Measurements from ENCODE around the gene MYO16.

The MYO16 gene

GRCh38 chr13:108948251-108948671, 318.9 kb downstream of the MYO16 start:
- no peak overlapping the region for H3K4me3 Mint-ChIP-seq
- H3K27me3 Mint-ChIP-seq (ENCODE audit: low read depth): no peaks in the 10 kb centered on the region
- H3K36me3 Mint-ChIP-seq (ENCODE audit: low read depth): no peaks in the 10 kb centered on the region
- no peak overlapping the region for H3K27ac Mint-ChIP-seq
- H3K9me3 Mint-ChIP-seq: no peaks in the 10 kb centered on the region
- H3K4me1 Mint-ChIP-seq (ENCODE audit: low read depth): no peaks in the 10 kb centered on the region

- no peaks in the 10 kb centered on the region for H3K4me1 Mint-ChIP-seq (ENCODE audit: low read depth)
- H3K36me3 Mint-ChIP-seq (ENCODE audit: low read depth): no peaks in the 10 kb centered on the region
- no peak overlapping the region for H3K27ac Mint-ChIP-seq
- no peak overlapping the region for H3K4me3 Mint-ChIP-seq
- H3K27me3 Mint-ChIP-seq (ENCODE audit: low read depth): no peaks in the 10 kb centered on the region
- no peaks in the 10 kb centered on the region for H3K9me3 Mint-ChIP-seq
These were observed 321.1 kb downstream of the MYO16 start for GRCh38 chr13:108950333-108951010.

DNA sequence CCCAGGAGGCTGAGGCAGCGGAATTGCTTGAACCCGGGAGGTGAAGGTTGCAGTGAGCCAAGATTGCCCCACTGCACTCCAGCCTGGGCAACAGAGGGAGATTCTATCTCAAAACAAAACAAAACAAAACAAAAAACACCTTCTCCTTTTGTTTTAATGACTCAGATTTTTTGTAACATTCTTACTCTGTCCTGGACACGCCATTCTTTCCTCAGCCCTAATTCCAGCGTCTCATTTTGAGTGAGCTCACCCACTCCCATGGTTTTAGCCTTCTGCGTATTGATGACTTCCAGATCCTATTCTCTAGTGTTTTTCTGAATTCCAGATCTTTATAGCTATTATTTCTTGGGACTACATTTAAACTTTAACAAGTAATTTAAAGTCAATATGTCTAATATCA, 326.3 kb downstream of the MYO16 start:
- Mint-ChIP-seq H3K4me3 (no peak overlapping the region), H3K27me3 (ENCODE audit: low read depth) (peaks cover 4% of the 10 kb centered on the region), H3K36me3 (ENCODE audit: low read depth) (no peaks in the 10 kb centered on the region), H3K9me3 (no peaks in the 10 kb centered on the region), H3K27ac (no peak overlapping the region), H3K4me1 (ENCODE audit: low read depth) (no peaks in the 10 kb centered on the region)

DNA sequence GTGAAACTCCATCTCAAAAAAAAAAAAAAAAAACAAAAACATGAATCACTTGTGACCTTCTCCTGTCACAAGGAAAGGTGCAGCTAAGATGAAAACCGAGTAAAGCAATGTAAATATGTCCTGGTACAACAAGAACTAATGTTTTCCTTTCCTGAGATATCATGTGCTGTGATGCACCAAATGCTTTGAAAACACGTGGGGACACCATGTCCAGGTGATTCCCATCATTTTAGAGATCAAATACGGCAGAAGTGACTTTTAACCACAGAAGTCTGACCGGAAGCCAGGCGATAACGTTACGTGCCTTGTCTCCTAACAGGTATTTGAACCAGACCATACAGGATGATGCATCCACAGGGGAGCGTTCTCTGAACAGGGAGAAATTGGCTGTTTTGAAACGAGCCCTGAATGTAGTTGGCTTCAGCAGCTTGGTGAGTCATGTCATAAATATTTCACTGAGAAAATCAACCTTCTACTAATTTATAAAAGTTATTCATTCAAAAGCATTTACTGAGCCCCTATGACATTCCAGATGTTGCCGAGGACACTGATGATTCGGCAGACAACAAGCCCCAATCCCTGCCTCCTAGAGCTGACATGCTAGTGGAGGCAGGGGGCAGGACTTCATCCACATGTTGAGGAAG, 328.1 kb downstream of the MYO16 start:
- peaks cover 2% of the 10 kb centered on the region for H3K4me1 Mint-ChIP-seq (ENCODE audit: low read depth)
- H3K36me3 Mint-ChIP-seq (ENCODE audit: low read depth): no peaks in the 10 kb centered on the region
- no peaks in the 10 kb centered on the region for H3K9me3 Mint-ChIP-seq
- H3K27ac Mint-ChIP-seq: no peak overlapping the region
- peaks cover 4% of the 10 kb centered on the region for H3K27me3 Mint-ChIP-seq (ENCODE audit: low read depth)
- no peak overlapping the region for H3K4me3 Mint-ChIP-seq

DNA sequence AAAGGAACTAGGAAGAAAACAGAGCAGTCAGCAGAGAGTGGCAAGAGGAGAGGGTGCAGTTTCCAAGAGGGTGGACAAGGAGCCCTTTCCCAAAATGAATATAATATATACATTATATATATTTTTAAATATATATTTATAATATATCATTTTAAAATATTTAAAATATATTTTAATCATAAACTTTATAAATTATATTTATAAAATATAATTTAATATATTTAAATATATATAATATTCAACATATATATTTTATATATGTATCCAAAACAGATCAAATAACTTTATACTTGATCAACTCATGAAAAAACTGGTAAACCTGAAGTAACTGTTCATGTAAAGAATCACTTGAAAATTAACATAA, 328.6 kb downstream of the MYO16 start:
- Mint-ChIP-seq H3K27me3 (ENCODE audit: low read depth) (peaks cover 4% of the 10 kb centered on the region), H3K9me3 (no peaks in the 10 kb centered on the region), H3K27ac (no peak overlapping the region), H3K36me3 (ENCODE audit: low read depth) (no peaks in the 10 kb centered on the region), H3K4me1 (ENCODE audit: low read depth) (peaks cover 2% of the 10 kb centered on the region), H3K4me3 (no peak overlapping the region)

DNA sequence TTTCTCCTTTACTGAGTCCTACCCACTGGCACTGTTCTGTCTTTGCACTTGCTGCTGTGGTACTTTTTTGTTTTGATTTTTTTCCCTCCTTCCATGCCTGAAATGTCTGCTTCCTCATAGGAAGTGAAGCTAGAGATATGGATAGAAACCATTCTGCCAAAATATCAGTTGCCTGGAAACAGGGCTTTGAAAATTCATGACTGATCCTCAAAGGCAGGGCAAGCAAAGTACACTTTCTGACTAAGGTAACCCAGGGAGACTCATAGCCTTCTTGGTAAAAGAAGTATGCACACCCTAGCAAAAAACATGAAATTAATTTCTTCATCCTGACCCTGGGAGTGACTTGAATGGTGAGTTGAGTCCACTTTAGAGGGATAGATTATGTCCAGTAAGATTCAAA, 329.8 kb downstream of the MYO16 start:
- Mint-ChIP-seq H3K4me3 (no peak overlapping the region), H3K27ac (no peak overlapping the region), H3K27me3 (ENCODE audit: low read depth) (peaks cover 4% of the 10 kb centered on the region), H3K4me1 (ENCODE audit: low read depth) (peaks cover 2% of the 10 kb centered on the region), H3K36me3 (ENCODE audit: low read depth) (no peaks in the 10 kb centered on the region), H3K9me3 (no peaks in the 10 kb centered on the region)

DNA sequence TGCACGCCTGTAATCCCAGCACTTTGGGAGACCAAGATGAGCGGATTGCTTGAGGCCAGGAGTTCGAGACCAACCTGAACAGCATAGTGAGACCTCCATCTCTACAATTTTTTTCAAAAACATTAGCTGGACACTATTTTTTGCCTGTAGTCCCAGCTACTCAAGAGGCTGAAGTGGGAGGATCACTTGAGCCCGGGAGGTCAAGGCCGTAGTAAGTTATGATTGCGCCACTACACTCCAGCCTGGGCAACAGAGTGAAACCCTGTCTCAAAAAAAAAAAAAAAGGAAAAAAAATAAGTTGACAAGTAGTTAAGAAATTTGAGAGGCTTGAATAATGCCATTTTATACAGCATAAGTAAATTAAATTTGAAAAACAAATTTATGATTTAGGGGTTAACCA, 330.6 kb downstream of the MYO16 start:
- Mint-ChIP-seq H3K9me3 (no peaks in the 10 kb centered on the region), H3K36me3 (ENCODE audit: low read depth) (no peaks in the 10 kb centered on the region), H3K4me1 (ENCODE audit: low read depth) (peaks cover 2% of the 10 kb centered on the region), H3K4me3 (no peak overlapping the region), H3K27ac (no peak overlapping the region), H3K27me3 (ENCODE audit: low read depth) (peaks cover 4% of the 10 kb centered on the region)

DNA sequence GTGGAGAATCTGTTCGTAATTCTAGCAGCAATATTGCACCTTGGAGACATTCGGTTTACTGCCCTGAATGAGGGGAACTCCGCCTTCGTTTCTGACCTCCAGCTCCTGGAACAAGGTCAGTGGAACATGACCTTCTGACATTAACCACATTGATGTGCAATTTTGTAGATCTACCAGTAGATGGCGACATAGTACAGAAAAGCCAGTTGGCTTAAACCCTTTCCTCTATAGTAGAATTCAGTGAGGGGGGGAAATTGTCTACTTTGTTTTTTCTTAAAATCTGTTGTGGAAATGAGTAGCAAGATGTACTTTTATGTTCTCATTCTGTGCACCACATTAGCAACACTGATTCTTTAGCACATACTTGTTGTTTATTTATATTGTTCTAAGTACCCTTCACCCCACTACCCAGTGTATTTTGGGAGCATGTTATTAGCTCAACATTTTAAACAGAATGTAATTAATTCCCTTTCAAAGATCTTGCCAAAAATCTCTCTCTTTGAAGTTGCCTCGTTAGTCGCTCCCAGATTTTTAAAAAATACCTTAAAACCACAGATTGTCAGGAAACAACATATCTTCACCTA, 332.2 kb downstream of the MYO16 start:
- no peak overlapping the region for H3K27ac Mint-ChIP-seq
- no peak overlapping the region for H3K4me3 Mint-ChIP-seq
- peaks cover 2% of the 10 kb centered on the region for H3K4me1 Mint-ChIP-seq (ENCODE audit: low read depth)
- H3K36me3 Mint-ChIP-seq (ENCODE audit: low read depth): no peaks in the 10 kb centered on the region
- no peaks in the 10 kb centered on the region for H3K27me3 Mint-ChIP-seq (ENCODE audit: low read depth)
- H3K9me3 Mint-ChIP-seq: no peaks in the 10 kb centered on the region

DNA sequence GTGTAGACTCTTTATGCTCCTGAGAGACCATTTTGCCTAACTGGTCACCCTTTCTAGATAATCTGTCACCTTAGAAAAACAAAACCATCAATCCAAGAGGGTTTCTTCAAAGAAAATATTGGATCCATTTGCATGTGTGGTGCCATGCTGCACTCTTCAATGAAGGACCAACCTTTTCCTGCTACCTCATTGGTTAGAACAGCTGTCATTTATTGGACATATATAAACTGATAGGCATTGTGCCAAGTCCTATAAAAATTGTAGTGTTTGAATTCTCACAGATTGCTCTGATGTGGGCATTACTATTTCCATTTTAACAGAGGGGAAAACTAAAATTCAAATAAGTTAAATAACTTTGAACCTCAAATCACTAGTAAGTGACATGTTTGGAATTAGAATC, 333.2 kb downstream of the MYO16 start:
- Mint-ChIP-seq H3K27ac (no peak overlapping the region), H3K27me3 (ENCODE audit: low read depth) (no peaks in the 10 kb centered on the region), H3K36me3 (ENCODE audit: low read depth) (no peaks in the 10 kb centered on the region), H3K9me3 (no peaks in the 10 kb centered on the region), H3K4me3 (no peak overlapping the region), H3K4me1 (ENCODE audit: low read depth) (peaks cover 2% of the 10 kb centered on the region)

GRCh38 chr13:108963276-108963810, 333.9 kb downstream of the MYO16 start:
- Mint-ChIP-seq H3K4me1 (ENCODE audit: low read depth) (peaks cover 2% of the 10 kb centered on the region), H3K36me3 (ENCODE audit: low read depth) (no peaks in the 10 kb centered on the region)

GRCh38 chr13:108963846-108964600, 334.6 kb downstream of the MYO16 start:
- H3K27ac Mint-ChIP-seq: no peak overlapping the region
- H3K27me3 Mint-ChIP-seq (ENCODE audit: low read depth): peaks cover 4% of the 10 kb centered on the region
- H3K4me1 Mint-ChIP-seq (ENCODE audit: low read depth): peaks cover 2% of the 10 kb centered on the region
- H3K36me3 Mint-ChIP-seq (ENCODE audit: low read depth): no peaks in the 10 kb centered on the region
- H3K4me3 Mint-ChIP-seq: no peak overlapping the region
- no peaks in the 10 kb centered on the region for H3K9me3 Mint-ChIP-seq

More at GRCh38 chr13:108963276-108963810, 333.9 kb downstream of the MYO16 start:
- no peaks in the 10 kb centered on the region for H3K9me3 Mint-ChIP-seq
- H3K4me3 Mint-ChIP-seq: no peak overlapping the region
- H3K27me3 Mint-ChIP-seq (ENCODE audit: low read depth): peaks cover 4% of the 10 kb centered on the region
- H3K27ac Mint-ChIP-seq: no peak overlapping the region

GRCh38 chr13:108964606-108965005, 335.2 kb downstream of the MYO16 start:
- no peaks in the 10 kb centered on the region for H3K9me3 Mint-ChIP-seq
- H3K4me3 Mint-ChIP-seq: no peak overlapping the region
- peaks cover 4% of the 10 kb centered on the region for H3K27me3 Mint-ChIP-seq (ENCODE audit: low read depth)
- no peak overlapping the region for H3K27ac Mint-ChIP-seq
- peaks cover 2% of the 10 kb centered on the region for H3K4me1 Mint-ChIP-seq (ENCODE audit: low read depth)
- no peaks in the 10 kb centered on the region for H3K36me3 Mint-ChIP-seq (ENCODE audit: low read depth)

DNA sequence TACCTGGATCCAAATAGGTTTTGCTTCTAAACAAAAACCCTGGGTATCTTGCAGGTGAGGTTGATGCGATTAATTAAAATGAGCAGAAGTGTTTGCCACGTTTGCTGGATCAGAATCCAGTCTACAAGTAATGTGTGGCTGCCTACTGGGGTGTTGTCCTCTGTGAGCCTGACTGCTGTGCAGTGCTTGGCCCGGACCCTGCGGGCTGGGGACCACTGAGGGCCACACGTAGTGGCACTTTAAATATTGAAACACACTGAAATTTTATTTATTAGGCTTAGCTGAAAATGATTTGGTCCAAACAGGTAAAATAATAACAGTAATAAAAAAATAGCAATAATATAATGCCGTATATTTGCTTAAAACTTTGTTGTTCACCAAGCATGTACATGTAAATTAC, 338.0 kb downstream of the MYO16 start:
- no peaks in the 10 kb centered on the region for H3K36me3 Mint-ChIP-seq (ENCODE audit: low read depth)
- H3K9me3 Mint-ChIP-seq: no peaks in the 10 kb centered on the region
- no peak overlapping the region for H3K4me3 Mint-ChIP-seq
- peaks cover 4% of the 10 kb centered on the region for H3K27me3 Mint-ChIP-seq (ENCODE audit: low read depth)
- H3K27ac Mint-ChIP-seq: no peak overlapping the region
- no peaks in the 10 kb centered on the region for H3K4me1 Mint-ChIP-seq (ENCODE audit: low read depth)

- no peak overlapping the region for H3K27ac Mint-ChIP-seq
- H3K4me3 Mint-ChIP-seq: no peak overlapping the region
- H3K4me1 Mint-ChIP-seq (ENCODE audit: low read depth): no peaks in the 10 kb centered on the region
- H3K27me3 Mint-ChIP-seq (ENCODE audit: low read depth): peaks cover 4% of the 10 kb centered on the region
- H3K9me3 Mint-ChIP-seq: no peaks in the 10 kb centered on the region
- H3K36me3 Mint-ChIP-seq (ENCODE audit: low read depth): no peaks in the 10 kb centered on the region
These were observed 339.2 kb downstream of the MYO16 start for GRCh38 chr13:108968566-108968965.

Measured in T-helper 1 cell treated with Interleukin-12 subunit alpha and Interleukin-12 subunit beta and Interleukin-4 antibody, amounts not matched to agents 30 μg/mL and 1 μg/mL, for 36 hours (primary cell).